GM20000 (cell line): ENCODE data around the gene RND3.

Experiments
- DNase-seq: peaks from one replicate; pipeline ENCODE4 v3.0.0; 2012; ENCODE audit warnings: low spot score
- CTCF ChIP-seq: IDR thresholded peaks from 2 replicates; pipeline ENCODE4 v1.5.1; 2012; ENCODE audit warnings: mild to moderate bottlenecking, control low read depth; ENCODE audit errors: extremely low read depth, missing control alignments

RND3 gene

GRCh38 chr2:150476286-150476685 is 11.2 kb downstream of the RND3 start:
- no peak for DNase-seq
- no peak for TF ChIP-seq CTCF

- no peak for TF ChIP-seq CTCF
- DNase-seq, result no peak
Observed at GRCh38 chr2:150475479-150476250, 11.8 kb downstream of the RND3 start.

- no peak for DNase-seq
- no peak for TF ChIP-seq CTCF
Observed at GRCh38 chr2:150474326-150475074, 13.0 kb downstream of the RND3 start.

GRCh38 chr2:150473767-150474166 is 13.7 kb downstream of the RND3 start:
- no peak for TF ChIP-seq CTCF
- no peak for DNase-seq

GRCh38 chr2:150472511-150472899 is 15.0 kb downstream of the RND3 start:
- TF ChIP-seq CTCF, result no peak
- no peak for DNase-seq

- no peak for DNase-seq
- TF ChIP-seq CTCF, result no peak
Observed at GRCh38 chr2:150471813-150472510, 15.5 kb downstream of the RND3 start.

GRCh38 chr2:150470435-150470834 is 17.0 kb downstream of the RND3 start:
- TF ChIP-seq CTCF, result no peak
- DNase-seq, result no peak
